HepG2 (cell line): ENCODE measurements around the gene USP11. TPM values are rescaled to one million over a fixed set of nuclear protein-coding genes. Genes with fewer than 3 reads are reported as not detected.

Experiments
- HNRNPUL1 ChIP-seq: fragments of 200-400 bp; formaldehyde crosslinking; IDR thresholded peaks from 2 replicates; pipeline ENCODE4 v1.6.1; 2017; ENCODE audit warnings: low read depth, mild to moderate bottlenecking, low read length, moderate library complexity
- KLF12 ChIP-seq: sonication (generic); formaldehyde crosslinking; IDR thresholded peaks from 2 replicates; pipeline ENCODE4 v1.4.0; 2020; ENCODE audit warnings: missing genetic modification reagents, borderline replicate concordance
- RFX5 ChIP-seq: IDR thresholded peaks from 2 replicates; pipeline ENCODE4 v1.6.1; 2011; ENCODE audit warnings: low read depth, low read length, improper control_type of control experiment
- SP4 ChIP-seq: sonication (generic); formaldehyde crosslinking; IDR thresholded peaks from 2 replicates; pipeline ENCODE4 v1.8.1; 2023; ENCODE audit warnings: mild to moderate bottlenecking, missing genetic modification reagents
- SP5 ChIP-seq: IDR thresholded peaks from 2 replicates; pipeline ENCODE4 v1.6.1; 2016; ENCODE audit warnings: low read depth, borderline replicate concordance
- ZBTB21 ChIP-seq: sonication (generic); formaldehyde crosslinking; IDR thresholded peaks from 2 replicates; pipeline ENCODE4 v1.4.0; 2020; ENCODE audit warnings: missing genetic modification reagents
- ZKSCAN1 ChIP-seq: fragments of 150-350 bp; IDR thresholded peaks from 2 replicates; pipeline ENCODE4 v1.6.1; 2014; ENCODE audit warnings: low read length
- ZNF333 ChIP-seq: sonication (generic); formaldehyde crosslinking; IDR thresholded peaks from 2 replicates; pipeline ENCODE4 v1.4.0; 2020; ENCODE audit warnings: mild to moderate bottlenecking, missing genetic modification reagents, borderline replicate concordance
- ZNF343 ChIP-seq: sonication (generic); formaldehyde crosslinking; IDR thresholded peaks from 2 replicates; pipeline ENCODE4 v1.4.0; 2020; ENCODE audit warnings: mild to moderate bottlenecking, missing genetic modification reagents
- ZNF367 ChIP-seq: sonication (generic); formaldehyde crosslinking; IDR thresholded peaks from 2 replicates; pipeline ENCODE4 v1.4.0; 2020; ENCODE audit warnings: missing genetic modification reagents, borderline replicate concordance
- polyA plus RNA-seq, 8 experiments: library from polyadenylated mRNA; depleted of rRNA in 3 of 8; stranded (reverse) in 7 of 8; unstranded in 1 of 8; fragments of >200 nt; fragmentation: Illumina TruSeq in 4 of 8; extraction: Trizol in 4 of 8; gene quantifications; 2 replicates each; pipeline versions ENCODE4 v1.2.1 to v1.2.3, GENCODE V29; 2011 to 2016; ENCODE audit warnings: low read depth in 4 of 8, missing spikeins in 1 of 8, mixed read lengths in 1 of 8; ENCODE audit not compliant: insufficient read depth in 1 of 8
- total RNA-seq, 5 experiments: library from RNA; depleted of rRNA; stranded (reverse); fragments of >200 nt; fragmentation: Illumina TruSeq; extraction: Trizol; gene quantifications; 2 replicates each; pipeline ENCODE4 v1.2.3, GENCODE V29; 2016; ENCODE audit warnings: low read depth in 1 of 5
- TF ChIP-seq, protein P1 (sequence below): sonication (generic); formaldehyde crosslinking; IDR thresholded peaks from 2 replicates; pipeline ENCODE4 v1.8.1; 2023; ENCODE audit warnings: missing genetic modification reagents, inconsistent platforms, borderline replicate concordance
- TF ChIP-seq, protein P2 (sequence below): sonication (generic); formaldehyde crosslinking; IDR thresholded peaks from 2 replicates; pipeline ENCODE4 v1.4.0; 2020; ENCODE audit warnings: missing genetic modification reagents, borderline replicate concordance
- TF ChIP-seq, protein P3 (sequence below): IDR thresholded peaks from 2 replicates; pipeline ENCODE4 v1.6.1; 2016; ENCODE audit warnings: control low read depth
- TF ChIP-seq, protein P4 (sequence below), 2 experiments: sonication (generic) in 1 of 2; formaldehyde crosslinking in 1 of 2; IDR thresholded peaks; 2 replicates each; pipeline versions ENCODE4 v1.6.1 to v1.9.0; 2014 to 2022; ENCODE audit warnings: antibody characterized with exemption in 1 of 2, borderline replicate concordance in 1 of 2, inconsistent platforms in 1 of 2, low read depth in 1 of 2, missing genetic modification reagents in 1 of 2
- TF ChIP-seq, protein P5 (sequence below): sonication (generic); formaldehyde crosslinking; IDR thresholded peaks from 2 replicates; pipeline ENCODE4 v1.5.1; 2020; ENCODE audit warnings: missing genetic modification reagents, mild to moderate bottlenecking, borderline replicate concordance

Gene USP11
- total and polyA plus RNA-seq, 2 of the 13 experiments (the other 11 are each of a cell fraction or from before 2014, with no cell fraction given) = 23.8 to 31.7 TPM

DNA sequence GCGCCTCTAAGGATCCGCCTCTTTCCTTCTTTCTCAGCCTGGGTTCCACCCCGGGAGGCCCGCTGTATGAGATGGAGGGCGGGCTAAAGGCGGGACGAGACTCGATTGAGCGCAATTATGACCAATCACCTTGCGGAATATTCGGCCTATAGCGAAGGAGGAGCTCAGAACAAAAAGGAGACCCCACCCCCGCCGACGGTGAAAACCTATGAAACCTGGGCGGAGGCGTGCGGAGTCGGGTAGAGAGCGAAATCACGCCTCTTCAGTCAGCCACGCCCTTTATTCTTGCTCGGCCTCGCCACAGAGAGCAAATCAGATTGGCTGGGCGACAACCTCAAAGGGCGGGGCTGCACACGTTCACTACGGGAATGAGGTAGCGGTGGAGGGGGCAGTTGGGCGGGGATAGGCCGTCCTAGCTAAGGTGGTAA, 14.9 kb upstream of the USP11 start (continued):
- TF ChIP-seq, protein P1, sequence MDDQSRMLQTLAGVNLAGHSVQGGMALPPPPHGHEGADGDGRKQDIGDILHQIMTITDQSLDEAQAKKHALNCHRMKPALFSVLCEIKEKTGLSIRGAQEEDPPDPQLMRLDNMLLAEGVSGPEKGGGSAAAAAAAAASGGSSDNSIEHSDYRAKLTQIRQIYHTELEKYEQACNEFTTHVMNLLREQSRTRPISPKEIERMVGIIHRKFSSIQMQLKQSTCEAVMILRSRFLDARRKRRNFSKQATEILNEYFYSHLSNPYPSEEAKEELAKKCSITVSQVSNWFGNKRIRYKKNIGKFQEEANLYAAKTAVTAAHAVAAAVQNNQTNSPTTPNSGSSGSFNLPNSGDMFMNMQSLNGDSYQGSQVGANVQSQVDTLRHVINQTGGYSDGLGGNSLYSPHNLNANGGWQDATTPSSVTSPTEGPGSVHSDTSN (CRISPR knock-in tag) = no peak
- TF ChIP-seq ZNF343 = no peak
- no peak for TF ChIP-seq ZNF333
- TF ChIP-seq, protein P2, sequence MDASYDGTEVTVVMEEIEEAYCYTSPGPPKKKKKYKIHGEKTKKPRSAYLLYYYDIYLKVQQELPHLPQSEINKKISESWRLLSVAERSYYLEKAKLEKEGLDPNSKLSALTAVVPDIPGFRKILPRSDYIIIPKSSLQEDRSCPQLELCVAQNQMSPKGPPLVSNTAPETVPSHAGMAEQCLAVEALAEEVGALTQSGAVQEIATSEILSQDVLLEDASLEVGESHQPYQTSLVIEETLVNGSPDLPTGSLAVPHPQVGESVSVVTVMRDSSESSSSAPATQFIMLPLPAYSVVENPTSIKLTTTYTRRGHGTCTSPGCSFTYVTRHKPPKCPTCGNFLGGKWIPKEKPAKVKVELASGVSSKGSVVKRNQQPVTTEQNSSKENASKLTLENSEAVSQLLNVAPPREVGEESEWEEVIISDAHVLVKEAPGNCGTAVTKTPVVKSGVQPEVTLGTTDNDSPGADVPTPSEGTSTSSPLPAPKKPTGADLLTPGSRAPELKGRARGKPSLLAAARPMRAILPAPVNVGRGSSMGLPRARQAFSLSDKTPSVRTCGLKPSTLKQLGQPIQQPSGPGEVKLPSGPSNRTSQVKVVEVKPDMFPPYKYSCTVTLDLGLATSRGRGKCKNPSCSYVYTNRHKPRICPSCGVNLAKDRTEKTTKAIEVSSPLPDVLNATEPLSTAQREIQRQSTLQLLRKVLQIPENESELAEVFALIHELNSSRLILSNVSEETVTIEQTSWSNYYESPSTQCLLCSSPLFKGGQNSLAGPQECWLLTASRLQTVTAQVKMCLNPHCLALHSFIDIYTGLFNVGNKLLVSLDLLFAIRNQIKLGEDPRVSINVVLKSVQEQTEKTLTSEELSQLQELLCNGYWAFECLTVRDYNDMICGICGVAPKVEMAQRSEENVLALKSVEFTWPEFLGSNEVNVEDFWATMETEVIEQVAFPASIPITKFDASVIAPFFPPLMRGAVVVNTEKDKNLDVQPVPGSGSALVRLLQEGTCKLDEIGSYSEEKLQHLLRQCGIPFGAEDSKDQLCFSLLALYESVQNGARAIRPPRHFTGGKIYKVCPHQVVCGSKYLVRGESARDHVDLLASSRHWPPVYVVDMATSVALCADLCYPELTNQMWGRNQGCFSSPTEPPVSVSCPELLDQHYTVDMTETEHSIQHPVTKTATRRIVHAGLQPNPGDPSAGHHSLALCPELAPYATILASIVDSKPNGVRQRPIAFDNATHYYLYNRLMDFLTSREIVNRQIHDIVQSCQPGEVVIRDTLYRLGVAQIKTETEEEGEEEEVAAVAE (CRISPR knock-in tag) = peak; percentile 57; the same call in 1 of the 2 replicates
- TF ChIP-seq ZBTB21 (CRISPR knock-in tag) = no peak
- TF ChIP-seq, protein P3, sequence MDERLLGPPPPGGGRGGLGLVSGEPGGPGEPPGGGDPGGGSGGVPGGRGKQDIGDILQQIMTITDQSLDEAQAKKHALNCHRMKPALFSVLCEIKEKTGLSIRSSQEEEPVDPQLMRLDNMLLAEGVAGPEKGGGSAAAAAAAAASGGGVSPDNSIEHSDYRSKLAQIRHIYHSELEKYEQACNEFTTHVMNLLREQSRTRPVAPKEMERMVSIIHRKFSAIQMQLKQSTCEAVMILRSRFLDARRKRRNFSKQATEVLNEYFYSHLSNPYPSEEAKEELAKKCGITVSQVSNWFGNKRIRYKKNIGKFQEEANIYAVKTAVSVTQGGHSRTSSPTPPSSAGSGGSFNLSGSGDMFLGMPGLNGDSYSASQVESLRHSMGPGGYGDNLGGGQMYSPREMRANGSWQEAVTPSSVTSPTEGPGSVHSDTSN (CRISPR knock-in tag) = peak; percentile 84
- no peak for TF ChIP-seq ZKSCAN1
- TF ChIP-seq SP5 (CRISPR knock-in tag) = 0 out of 2 replicates have a peak, but pooled peaks have one; percentile 35
- TF ChIP-seq KLF12 = 0 out of 2 replicates have a peak, but pooled peaks have one; percentile 18
- no peak for TF ChIP-seq RFX5
- peak; percentile 78 for TF ChIP-seq SP4 (CRISPR knock-in tag)
- TF ChIP-seq, protein P4, sequence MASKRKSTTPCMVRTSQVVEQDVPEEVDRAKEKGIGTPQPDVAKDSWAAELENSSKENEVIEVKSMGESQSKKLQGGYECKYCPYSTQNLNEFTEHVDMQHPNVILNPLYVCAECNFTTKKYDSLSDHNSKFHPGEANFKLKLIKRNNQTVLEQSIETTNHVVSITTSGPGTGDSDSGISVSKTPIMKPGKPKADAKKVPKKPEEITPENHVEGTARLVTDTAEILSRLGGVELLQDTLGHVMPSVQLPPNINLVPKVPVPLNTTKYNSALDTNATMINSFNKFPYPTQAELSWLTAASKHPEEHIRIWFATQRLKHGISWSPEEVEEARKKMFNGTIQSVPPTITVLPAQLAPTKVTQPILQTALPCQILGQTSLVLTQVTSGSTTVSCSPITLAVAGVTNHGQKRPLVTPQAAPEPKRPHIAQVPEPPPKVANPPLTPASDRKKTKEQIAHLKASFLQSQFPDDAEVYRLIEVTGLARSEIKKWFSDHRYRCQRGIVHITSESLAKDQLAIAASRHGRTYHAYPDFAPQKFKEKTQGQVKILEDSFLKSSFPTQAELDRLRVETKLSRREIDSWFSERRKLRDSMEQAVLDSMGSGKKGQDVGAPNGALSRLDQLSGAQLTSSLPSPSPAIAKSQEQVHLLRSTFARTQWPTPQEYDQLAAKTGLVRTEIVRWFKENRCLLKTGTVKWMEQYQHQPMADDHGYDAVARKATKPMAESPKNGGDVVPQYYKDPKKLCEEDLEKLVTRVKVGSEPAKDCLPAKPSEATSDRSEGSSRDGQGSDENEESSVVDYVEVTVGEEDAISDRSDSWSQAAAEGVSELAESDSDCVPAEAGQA (IDR thresholded peaks at IDR 0.05; ENCODE audit: low read depth) = no peak
- TF ChIP-seq, protein P4 (CRISPR knock-in tag; IDR thresholded peaks at IDR 0.05; ENCODE audit: borderline replicate concordance) = no peak
- TF ChIP-seq, protein P5, sequence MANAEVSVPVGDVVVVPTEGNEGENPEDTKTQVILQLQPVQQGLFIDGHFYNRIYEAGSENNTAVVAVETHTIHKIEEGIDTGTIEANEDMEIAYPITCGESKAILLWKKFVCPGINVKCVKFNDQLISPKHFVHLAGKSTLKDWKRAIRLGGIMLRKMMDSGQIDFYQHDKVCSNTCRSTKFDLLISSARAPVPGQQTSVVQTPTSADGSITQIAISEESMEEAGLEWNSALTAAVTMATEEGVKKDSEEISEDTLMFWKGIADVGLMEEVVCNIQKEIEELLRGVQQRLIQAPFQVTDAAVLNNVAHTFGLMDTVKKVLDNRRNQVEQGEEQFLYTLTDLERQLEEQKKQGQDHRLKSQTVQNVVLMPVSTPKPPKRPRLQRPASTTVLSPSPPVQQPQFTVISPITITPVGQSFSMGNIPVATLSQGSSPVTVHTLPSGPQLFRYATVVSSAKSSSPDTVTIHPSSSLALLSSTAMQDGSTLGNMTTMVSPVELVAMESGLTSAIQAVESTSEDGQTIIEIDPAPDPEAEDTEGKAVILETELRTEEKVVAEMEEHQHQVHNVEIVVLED (CRISPR knock-in tag) = no peak
- TF ChIP-seq HNRNPUL1 = no peak
- TF ChIP-seq ZNF367 (CRISPR knock-in tag) = no peak
